Measurements from ENCODE around the gene TM2D3. TPM values are rescaled to one million over a fixed set of nuclear protein-coding genes. Genes with fewer than 3 reads are reported as not detected.

Gene TM2D3
- total RNA-seq, 4 donors from 2014 or later = 46.3 to 57.8 (median 49.7) TPM

DNA sequence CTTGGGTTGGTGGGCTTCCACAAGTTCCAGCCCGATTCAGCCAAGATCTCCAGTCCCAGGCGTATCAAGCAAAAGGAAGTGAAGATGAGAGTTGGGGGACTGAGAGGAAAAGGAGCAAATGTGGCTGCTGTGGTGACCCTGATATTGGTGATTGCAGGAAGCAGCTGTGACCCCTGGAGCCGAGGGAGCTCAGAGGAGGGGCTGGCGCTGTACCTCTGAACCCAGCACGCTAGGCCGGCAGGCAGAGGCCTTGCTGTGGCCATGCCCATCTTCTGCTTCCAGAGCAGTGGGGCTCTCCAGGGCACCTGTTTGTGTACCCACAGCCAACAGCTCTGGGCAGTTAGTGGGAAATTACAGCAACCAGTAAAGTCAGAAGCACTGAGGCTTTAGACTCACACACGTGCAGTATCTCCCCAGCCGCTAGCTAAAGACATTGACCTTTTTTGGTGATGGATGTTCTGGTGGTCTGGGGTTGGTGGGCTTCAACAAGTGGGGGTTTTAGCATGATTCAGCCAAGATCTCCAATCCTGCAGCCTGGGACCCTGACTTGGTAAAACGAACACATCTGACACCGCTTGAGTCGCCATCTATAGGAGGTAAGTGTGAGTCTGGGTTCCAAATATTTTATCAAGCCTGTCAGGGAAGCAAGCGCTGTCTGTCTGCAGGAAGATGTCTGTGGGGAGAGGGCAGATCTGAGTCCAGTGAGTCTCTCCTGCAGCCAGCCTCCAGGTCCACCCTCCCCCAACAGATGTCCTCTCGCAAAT is 33.1 kb downstream of the TM2D3 start:
- no peak overlapping the region for H3K27ac ChIP-seq
- 80% methylated on average over 13 of the region's 13 CpGs for WGBS
- TF ChIP-seq POLR2AphosphoS5 (IDR thresholded peaks at IDR 0.05) (no peak), POLR2A (IDR thresholded peaks at IDR 0.05) (no peak), EP300 (IDR thresholded peaks at IDR 0.05) (no peak)
- TF ChIP-seq, protein P1, sequence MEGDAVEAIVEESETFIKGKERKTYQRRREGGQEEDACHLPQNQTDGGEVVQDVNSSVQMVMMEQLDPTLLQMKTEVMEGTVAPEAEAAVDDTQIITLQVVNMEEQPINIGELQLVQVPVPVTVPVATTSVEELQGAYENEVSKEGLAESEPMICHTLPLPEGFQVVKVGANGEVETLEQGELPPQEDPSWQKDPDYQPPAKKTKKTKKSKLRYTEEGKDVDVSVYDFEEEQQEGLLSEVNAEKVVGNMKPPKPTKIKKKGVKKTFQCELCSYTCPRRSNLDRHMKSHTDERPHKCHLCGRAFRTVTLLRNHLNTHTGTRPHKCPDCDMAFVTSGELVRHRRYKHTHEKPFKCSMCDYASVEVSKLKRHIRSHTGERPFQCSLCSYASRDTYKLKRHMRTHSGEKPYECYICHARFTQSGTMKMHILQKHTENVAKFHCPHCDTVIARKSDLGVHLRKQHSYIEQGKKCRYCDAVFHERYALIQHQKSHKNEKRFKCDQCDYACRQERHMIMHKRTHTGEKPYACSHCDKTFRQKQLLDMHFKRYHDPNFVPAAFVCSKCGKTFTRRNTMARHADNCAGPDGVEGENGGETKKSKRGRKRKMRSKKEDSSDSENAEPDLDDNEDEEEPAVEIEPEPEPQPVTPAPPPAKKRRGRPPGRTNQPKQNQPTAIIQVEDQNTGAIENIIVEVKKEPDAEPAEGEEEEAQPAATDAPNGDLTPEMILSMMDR (IDR thresholded peaks at IDR 0.05) = no peak
- H3K4me3 ChIP-seq = no peak overlapping the region
- DNase-seq (ENCODE audit: low spot score in 2 of 2) = no peak
- no peaks in the 10 kb centered on the region for H3K9me3 ChIP-seq
- peaks cover 19% of the 10 kb centered on the region for H3K4me1 ChIP-seq
- H3K27me3 ChIP-seq = no peaks in the 10 kb centered on the region
- no peaks in the 10 kb centered on the region for H3K36me3 ChIP-seq

DNA sequence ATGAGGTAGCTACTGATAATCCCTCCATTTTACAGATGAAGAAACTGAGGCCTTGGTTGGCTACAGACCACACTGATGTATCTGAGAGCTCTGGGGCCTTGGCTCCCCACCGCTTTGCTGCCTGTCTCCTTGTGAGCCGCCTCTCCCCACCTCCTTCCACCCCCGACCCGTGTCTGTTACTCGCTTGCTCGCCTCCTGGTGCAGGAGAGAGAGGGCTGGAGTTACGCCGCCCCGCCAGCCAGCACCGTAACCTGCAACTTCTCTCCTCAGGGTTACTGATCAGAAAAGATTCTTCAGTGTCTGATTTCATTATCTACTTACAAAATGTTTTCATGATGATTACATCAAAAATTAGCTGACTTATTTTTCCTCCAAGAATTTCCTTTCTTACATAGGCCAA is 34.1 kb downstream of the TM2D3 start:
- Histone ChIP-seq H3K4me1 (peaks cover 29% of the 10 kb centered on the region), H3K9me3 (no peaks in the 10 kb centered on the region), H3K27me3 (no peaks in the 10 kb centered on the region), H3K36me3 (no peaks in the 10 kb centered on the region), H3K27ac (no peak overlapping the region), H3K4me3 (no peak overlapping the region)
- TF ChIP-seq, protein P1 (IDR thresholded peaks at IDR 0.05) = no peak
- TF ChIP-seq EP300 (IDR thresholded peaks at IDR 0.05) (no peak), POLR2A (IDR thresholded peaks at IDR 0.05) (no peak), POLR2AphosphoS5 (IDR thresholded peaks at IDR 0.05) (no peak)
- DNase-seq (ENCODE audit: low spot score in 2 of 2) = no peak
- WGBS = 82% methylated on average over 10 of the region's 10 CpGs

DNA sequence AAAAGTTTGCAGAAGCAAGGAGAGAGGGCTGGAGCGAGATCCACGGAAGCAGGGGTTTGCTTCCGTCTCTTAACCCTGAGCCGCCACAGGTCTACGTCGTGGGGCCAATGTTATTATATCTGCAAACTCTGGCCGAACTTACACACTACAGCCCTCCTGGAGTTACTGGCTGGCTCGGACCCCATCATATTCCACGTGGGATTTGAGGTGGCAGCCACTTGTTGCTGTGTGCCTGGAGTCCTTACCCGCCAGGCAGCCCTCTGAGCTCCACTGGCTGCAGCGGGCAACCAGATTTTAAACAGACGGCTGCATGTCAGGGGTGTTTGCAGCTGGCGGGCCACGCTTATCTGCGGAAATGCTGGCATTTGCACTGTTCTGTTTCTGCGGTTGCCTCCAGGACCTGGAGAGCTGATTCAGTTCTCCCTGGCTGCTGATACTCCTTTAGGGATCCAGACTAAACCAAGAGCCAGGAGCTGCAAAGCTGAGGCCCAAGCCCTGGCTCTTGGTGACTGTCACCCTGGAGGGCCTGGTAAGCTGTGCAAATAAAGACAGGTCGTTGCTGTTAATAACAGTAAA is 34.7 kb downstream of the TM2D3 start:
- no peaks in the 10 kb centered on the region for H3K36me3 ChIP-seq
- no peak overlapping the region for H3K27ac ChIP-seq
- WGBS = 93% methylated on average over 17 of the region's 17 CpGs

DNA sequence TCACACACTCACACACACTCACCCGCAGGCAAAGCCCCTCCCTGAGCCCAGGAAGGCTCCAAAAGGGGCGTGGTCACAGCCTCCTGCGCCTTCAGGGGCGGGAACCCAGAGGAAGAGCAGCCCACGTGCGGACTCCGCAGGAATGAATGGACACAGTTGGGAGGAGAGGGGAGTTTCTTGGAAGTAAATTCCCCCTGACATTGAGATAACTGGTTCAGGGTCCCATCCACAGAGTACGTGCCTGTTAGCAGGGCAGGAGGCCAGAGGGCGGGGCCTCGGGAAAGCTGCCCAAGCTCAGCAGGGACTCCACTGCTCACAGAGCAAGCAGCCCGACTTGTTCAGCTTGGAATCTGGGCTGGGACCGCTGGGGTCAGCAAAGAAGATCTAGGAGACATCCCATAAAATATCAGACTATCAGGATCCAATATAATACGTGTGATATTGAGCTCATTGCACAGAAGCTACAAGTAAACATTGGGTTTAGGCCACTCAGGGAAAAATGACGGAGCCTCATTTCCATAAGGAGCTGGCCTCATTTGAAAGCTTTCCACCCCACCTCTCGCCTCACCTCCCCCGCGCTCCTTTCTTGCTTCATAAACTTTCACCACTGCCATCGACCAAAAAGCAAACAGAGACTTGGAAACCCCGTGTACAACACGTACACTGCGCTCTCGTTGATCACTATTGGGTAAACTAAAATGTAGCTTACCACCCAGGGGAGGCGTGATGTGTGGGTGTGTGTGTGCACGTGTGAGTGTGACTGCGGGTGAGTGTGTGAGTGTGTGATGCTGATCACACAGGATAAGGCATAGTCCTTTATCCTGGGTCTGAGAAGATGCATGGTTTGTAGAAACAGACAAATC is 36.0 kb downstream of the TM2D3 start:
- peak in 1 of 2 donors; percentile 68 for DNase-seq (ENCODE audit: low spot score in 2 of 2)
- no peaks in the 10 kb centered on the region for H3K36me3 ChIP-seq
- no peak for TF ChIP-seq EP300 (IDR thresholded peaks at IDR 0.05)
- TF ChIP-seq POLR2A (IDR thresholded peaks at IDR 0.05) = no peak
- TF ChIP-seq, protein P1 (IDR thresholded peaks at IDR 0.05) = no peak
- TF ChIP-seq POLR2AphosphoS5 (IDR thresholded peaks at IDR 0.05) = no peak
- no peaks in the 10 kb centered on the region for H3K27me3 ChIP-seq
- 57% methylated on average over 18 of the region's 25 CpGs for WGBS
- H3K27ac ChIP-seq = no peak overlapping the region
- peaks cover 34% of the 10 kb centered on the region for H3K4me1 ChIP-seq
- H3K4me3 ChIP-seq = peak overlapping the region; percentile 13
- H3K9me3 ChIP-seq = no peaks in the 10 kb centered on the region

More for the DNA sequence above, 34.7 kb downstream of the TM2D3 start:
- Histone ChIP-seq H3K27me3 (no peaks in the 10 kb centered on the region), H3K4me1 (peaks cover 34% of the 10 kb centered on the region), H3K4me3 (no peak overlapping the region), H3K9me3 (no peaks in the 10 kb centered on the region)
- TF ChIP-seq POLR2AphosphoS5 (IDR thresholded peaks at IDR 0.05) = no peak
- no peak for TF ChIP-seq POLR2A (IDR thresholded peaks at IDR 0.05)
- TF ChIP-seq, protein P1 (IDR thresholded peaks at IDR 0.05) = no peak
- no peak for TF ChIP-seq EP300 (IDR thresholded peaks at IDR 0.05)
- no peak for DNase-seq (ENCODE audit: low spot score in 2 of 2)
